Colon (tissue), 2 donors: ENCODE results near the gene DONSON.

Experiments
- FAIRE-seq: peaks from 2 replicates; lab custom pipeline; 2012; peaks lifted over from hg19 to GRCh38; lab: Jason Lieb, UNC
- donor health status: control.
- donor health status: control.

Gene DONSON

DNA sequence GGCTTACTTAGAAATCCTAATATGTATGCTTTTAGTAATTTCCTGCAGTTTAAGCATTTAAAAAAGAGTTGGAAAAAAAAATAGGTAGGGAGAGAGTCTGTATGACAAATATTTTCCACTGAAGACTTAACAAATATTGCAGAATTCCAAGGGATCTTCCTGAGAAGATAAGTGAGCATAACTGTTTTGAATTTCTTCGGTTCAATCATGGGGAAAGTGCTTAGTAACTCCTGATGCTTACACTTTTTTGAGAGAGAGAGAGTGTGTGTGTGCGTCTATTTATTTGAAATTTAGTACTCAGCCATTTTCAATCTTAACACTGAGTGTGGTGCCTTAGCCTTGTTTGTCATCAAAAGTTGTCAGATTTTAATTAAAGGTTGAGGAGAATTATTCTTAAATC lies 27.1 kb downstream of the DONSON start:
- FAIRE-seq: no peak

DNA sequence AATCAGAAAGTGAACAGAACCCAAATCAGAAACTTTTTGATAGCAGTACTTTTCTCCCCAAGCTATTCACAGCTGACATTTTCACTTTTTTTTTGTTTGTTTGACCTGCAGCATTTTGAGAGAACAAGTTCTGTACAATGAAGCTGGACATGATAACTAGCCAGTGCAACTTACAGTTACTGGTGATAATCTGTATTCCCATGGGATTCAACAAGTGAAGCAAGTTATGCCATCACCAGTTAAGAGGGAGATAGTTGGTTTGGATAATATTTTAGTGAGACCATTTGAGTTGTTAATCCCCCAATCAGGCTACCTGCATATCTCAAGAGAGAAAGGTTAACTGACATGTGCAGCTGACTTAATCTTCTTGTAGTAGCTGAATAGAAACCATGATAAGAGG lies 27.5 kb downstream of the DONSON start:
- no peak for FAIRE-seq

DNA sequence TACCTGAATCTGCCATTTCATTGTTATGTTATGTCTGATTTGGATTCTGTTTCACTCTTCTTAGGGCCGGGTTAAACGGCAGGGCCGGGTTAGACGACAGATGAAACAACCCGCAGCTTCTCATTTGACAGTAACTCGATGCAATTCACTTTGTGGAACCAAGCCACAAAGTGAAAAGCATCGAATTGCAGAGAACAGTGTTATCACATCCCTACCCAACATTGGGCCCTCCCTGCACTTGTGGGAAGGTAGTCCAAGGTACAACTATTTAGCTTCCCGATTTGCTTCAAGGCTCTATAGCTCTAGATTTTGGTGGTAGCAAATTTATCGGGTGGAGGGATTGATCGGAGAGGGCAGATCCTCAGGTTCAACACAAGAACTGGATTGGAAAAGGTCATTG lies 28.7 kb downstream of the DONSON start:
- FAIRE-seq: no peak

DNA sequence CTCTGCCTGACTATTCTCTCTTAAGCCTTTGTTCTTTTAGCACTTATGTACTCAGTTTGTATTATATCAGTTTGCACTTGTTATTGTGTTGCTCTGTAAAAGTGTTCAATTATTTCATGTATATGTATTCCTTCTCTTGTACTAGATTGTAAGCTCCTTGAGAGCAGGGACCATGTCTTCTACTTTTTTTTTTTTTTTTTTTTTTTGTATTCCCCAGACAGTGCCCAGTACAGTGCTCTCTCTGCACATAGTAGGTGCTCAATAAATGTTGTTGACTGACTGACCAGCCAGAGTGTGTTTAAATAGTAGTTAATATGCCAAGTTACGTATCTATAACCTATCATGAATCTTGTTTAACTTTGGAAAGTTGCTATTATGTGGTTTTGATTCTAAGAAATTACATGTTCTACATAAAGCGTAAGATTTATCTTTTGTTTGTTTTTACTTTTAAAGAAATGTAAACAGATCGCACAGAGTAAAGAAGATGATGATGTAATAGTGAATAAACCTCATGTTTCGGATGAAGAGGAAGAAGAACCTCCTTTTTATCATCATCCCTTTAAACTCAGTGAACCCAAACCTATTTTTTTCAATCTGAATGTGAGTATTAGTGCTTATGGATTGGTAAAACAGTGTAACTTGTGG lies 29.6 kb downstream of the DONSON start:
- no peak for FAIRE-seq

DNA sequence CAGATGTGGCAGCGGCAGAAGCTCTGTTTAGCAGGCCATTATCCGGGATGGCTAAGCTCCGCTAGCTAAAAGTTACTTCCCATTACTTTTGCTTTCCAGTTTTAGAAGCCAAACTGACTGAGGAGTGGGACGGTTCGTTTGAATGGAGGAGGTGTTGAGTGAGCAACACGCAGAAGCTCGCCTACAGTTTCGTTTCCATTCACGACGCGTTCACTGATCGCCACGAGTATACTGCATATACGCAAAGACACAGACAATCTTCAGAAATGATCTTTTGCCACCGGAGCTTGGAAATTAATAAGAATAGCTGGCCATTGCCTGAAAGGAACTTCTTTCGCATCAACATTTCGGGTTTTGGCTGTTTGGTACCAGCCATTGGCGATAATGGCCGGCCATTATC lies 31.0 kb downstream of the DONSON start:
- FAIRE-seq: no peak

DNA sequence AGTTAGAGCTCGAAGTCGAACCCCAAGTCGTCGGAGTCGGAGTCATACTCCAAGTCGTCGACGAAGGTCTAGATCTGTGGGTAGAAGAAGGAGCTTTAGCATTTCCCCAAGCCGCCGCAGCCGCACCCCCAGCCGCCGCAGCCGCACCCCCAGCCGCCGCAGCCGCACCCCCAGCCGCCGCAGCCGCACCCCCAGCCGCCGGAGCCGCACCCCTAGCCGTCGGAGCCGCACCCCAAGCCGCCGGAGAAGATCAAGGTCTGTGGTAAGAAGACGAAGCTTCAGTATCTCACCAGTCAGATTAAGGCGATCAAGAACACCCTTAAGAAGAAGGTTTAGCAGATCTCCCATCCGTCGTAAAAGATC lies 33.5 kb downstream of the DONSON start:
- no peak for FAIRE-seq

DNA sequence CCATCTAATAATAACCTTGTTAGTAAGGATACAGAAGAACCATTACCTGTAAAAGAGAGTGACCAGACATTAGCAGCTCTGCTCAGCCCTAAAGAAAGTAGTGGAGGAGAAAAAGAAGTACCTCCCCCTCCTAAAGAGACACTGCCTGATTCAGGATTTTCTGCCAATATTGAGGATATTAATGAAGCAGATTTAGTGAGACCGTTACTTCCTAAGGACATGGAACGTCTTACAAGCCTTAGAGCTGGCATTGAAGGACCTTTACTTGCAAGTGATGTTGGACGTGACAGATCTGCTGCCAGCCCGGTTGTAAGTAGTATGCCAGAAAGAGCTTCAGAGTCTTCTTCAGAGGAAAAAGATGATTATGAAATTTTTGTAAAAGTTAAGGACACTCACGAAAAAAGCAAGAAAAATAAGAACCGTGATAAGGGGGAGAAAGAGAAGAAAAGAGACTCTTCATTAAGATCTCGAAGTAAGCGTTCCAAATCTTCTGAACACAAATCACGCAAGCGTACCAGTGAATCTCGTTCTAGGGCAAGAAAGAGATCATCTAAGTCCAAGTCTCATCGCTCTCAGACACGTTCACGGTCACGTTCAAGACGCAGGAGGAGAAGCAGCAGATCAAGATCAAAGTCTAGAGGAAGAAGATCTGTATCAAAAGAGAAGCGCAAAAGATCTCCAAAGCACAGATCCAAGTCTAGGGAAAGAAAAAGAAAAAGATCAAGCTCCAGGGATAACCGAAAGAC lies 34.1 kb downstream of the DONSON start:
- no peak for FAIRE-seq

DNA sequence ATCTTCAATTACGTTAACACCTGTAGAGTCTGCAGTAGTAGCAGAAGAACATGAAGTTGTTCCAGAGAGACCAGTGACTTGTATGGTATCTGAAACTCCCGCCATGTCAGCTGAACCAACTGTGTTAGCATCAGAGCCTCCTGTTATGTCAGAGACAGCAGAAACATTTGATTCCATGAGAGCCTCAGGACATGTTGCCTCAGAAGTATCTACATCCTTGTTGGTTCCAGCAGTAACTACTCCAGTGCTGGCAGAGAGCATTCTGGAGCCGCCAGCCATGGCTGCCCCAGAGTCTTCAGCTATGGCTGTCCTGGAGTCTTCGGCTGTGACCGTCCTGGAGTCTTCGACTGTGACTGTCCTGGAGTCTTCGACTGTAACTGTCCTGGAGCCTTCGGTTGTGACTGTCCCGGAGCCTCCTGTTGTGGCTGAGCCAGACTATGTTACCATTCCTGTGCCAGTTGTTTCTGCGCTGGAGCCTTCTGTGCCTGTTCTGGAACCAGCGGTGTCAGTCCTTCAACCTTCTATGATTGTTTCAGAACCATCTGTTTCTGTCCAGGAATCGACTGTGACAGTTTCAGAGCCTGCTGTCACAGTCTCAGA lies 35.4 kb downstream of the DONSON start:
- FAIRE-seq: no peak

DNA sequence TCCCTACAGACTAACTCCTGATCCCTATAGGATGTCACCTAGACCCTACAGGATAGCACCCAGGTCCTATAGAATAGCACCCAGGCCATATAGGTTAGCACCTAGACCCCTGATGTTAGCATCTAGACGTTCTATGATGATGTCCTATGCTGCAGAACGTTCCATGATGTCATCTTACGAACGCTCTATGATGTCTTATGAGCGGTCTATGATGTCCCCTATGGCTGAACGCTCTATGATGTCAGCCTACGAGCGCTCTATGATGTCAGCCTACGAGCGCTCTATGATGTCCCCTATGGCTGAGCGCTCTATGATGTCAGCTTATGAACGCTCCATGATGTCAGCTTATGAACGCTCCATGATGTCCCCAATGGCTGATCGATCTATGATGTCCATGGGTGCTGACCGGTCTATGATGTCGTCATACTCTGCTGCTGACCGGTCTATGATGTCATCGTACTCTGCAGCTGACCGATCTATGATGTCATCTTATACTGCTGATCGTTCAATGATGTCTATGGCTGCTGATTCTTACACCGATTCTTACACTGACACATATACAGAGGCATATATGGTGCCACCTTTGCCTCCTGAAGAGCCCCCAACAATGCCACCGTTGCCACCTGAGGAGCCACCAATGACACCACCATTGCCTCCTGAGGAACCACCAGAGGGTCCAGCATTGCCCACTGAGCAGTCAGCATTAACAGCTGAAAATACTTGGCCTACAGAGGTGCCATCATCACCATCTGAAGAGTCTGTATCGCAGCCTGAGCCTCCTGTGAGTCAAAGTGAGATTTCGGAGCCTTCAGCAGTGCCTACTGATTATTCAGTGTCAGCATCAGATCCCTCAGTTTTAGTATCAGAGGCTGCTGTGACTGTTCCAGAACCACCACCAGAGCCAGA lies 36.1 kb downstream of the DONSON start:
- FAIRE-seq: no peak

DNA sequence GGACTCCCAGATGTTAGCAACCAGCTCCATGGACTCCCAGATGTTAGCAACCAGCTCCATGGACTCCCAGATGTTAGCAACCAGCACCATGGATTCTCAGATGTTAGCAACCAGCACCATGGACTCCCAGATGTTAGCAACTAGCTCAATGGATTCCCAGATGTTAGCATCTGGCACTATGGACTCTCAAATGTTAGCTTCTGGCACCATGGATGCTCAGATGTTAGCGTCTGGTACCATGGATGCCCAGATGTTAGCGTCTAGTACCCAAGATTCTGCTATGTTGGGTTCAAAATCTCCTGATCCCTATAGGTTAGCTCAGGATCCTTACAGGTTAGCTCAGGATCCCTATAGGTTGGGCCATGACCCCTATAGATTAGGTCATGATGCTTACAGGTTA lies 36.8 kb downstream of the DONSON start:
- no peak for FAIRE-seq

DNA sequence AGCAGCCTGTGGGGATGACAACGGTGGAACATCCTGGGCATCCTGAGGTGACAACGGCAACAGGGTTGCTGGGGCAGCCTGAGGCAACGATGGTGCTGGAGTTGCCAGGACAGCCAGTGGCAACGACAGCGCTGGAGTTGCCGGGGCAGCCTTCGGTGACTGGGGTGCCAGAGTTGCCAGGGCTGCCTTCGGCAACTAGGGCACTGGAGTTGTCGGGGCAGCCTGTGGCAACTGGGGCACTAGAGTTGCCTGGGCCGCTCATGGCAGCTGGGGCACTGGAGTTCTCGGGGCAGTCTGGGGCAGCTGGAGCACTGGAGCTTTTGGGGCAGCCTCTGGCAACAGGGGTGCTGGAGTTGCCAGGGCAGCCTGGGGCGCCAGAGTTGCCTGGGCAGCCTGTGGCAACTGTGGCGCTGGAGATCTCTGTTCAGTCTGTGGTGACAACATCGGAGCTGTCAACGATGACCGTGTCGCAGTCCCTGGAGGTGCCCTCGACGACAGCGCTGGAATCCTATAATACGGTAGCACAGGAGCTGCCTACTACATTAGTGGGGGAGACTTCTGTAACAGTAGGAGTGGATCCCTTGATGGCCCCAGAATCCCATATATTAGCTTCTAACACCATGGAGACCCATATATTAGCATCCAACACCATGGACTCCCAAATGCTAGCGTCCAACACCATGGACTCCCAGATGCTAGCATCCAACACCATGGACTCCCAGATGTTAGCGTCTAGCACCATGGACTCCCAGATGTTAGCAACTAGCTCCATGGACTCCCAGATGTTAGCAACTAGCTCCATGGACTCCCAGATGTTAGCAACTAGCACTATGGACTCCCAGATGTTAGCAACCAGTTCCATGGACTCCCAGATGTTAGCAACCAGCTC lies 37.5 kb downstream of the DONSON start:
- no peak for FAIRE-seq

DNA sequence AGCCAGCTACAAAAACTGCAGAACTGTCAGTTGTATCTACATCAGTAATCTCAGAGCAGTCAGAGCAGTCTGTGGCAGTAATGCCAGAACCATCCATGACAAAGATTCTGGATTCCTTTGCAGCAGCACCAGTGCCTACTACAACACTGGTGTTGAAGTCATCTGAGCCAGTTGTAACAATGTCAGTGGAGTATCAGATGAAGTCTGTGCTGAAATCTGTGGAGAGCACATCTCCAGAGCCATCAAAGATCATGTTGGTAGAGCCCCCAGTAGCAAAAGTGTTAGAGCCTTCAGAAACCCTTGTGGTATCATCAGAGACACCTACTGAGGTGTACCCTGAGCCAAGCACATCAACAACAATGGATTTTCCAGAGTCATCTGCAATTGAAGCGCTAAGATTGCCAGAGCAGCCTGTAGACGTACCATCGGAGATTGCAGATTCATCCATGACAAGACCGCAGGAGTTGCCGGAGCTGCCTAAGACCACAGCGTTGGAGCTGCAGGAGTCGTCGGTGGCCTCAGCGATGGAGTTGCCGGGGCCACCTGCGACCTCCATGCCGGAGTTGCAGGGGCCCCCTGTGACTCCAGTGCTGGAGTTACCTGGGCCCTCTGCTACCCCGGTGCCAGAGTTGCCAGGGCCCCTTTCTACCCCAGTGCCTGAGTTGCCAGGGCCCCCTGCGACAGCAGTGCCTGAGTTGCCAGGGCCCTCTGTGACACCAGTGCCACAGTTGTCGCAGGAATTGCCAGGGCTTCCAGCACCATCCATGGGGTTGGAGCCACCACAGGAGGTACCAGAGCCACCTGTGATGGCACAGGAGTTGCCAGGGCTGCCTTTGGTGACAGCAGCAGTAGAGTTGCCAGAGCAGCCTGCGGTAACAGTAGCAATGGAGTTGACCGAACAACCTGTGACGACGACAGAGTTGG lies 38.4 kb downstream of the DONSON start:
- no peak for FAIRE-seq

DNA sequence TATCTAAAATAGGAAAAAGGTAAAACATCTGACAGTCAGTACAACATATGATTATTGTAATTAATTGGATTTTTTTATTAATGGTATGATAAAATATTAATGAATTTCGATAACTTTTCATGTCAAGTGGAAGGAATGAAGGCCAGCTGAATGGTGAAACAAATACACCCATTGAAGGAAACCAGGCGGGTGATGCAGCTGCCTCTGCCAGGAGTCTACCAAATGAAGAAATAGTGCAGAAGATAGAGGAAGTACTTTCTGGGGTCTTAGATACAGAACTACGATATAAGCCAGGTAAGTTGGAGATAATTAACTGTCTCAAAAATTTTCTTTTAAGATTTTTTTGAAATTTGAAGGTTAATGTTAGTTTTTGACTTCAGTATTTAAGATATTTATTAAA lies 42.4 kb downstream of the DONSON start:
- FAIRE-seq: no peak

DNA sequence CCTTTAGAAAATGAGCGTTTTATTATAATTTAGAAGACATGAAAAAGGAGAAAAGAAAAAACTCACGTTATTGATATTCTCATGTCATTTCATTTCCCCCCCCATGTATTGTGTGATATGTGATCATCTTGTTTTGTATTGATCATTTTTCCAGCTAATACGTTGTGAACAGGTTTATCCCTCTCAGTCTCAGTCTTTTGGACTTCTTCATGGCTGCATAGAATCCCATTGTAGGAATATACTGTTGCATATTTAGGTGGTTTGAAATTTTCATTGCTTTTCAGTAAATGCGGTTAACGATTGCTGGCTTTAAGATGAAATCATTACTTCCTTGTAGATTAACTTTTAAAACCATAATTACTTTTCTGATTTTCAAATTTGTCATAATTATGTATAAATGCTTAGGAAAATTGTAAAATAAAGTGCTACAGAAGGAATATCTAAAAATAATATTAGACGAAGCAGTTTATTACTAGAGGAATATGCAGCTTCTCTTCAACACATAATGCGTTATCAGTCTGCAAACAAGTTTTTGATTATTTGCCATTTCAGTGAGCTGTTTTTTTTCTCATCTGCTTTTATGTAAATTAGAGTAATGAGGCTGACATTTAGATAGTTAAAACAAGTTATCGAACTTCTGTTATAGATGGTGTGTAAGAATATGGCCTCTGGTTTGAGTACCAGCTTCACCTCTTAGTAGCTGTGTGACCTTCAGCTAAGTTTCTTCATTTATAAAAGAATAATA lies 43.9 kb downstream of the DONSON start:
- FAIRE-seq: no peak

DNA sequence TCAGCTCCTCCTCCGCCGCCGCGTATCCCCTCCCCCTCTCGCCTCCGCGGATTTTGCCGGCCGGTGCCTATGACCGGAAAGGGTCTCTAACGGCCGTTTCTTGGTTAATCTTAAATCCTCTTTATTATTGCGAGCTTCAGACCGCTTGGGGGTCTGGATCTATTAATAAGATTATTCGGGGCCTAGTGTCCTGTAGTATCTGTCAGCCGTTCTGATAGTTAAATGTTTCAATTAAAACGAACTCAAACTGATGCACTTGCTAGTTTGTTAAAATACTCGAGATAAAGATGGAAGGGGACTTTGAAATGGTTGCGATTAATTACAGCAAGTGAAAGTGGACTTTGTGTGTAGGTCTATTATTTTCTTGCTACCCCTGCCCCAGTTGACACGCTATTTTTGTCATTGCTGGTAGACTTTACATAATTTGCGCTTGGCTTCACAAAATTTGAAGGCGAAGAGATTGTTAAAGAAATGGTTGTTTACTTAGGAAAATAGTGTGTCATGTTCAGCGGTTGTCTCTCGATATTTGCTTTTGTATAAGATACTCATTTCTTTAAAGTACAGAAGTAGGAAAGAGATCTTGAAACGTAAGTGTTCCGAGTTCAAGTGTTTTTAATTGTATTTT lies 44.9 kb downstream of the DONSON start:
- FAIRE-seq: no peak

DNA sequence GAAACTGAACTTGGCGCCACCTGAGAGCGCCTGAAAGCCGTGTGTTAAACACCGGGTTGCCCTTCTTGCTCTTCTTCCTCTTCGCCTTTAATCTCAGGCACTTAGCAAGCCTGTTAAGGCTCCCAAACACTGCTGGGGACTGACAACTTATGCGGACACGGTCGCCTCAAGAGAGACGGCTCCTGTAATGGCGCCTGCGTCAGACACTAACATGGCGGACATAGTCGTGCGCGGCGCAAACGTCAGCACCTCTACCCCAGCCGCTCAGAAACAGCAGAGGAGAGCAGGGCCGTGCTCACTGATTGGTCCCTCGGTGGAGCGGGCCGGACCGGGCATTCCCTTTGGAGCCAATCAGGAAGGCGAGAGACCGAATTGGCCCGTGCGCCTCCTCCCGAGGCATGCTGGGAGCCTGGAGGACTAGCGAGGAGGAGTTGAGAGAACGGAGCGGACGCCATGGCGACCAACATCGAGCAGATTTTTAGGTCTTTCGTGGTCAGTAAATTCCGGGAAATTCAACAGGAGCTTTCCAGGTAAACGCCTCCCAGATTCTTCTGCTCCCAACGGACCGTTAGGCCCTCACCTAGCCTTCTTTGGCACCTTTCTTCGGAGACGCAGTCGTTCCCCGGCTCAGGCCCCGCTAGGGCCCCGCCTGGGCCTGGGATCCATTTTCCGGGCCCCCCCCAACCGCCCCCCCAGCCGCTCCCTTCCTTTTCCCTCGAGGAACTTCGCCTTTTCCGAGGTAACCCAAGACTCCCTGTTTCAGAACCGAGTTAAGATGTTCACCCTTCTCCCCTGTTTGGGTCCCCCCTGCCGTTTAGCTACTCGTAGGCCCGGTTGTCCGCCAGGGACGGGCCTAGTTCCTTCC lies 45.6 kb downstream of the DONSON start, which contains the start of gene SON:
Gene SON, plus strand, starts transcription at position 399 of the 865 bp plus-strand sequence. Its CDS starts 55 bp downstream, at position 454.
- FAIRE-seq: peak; percentile 18

DNA sequence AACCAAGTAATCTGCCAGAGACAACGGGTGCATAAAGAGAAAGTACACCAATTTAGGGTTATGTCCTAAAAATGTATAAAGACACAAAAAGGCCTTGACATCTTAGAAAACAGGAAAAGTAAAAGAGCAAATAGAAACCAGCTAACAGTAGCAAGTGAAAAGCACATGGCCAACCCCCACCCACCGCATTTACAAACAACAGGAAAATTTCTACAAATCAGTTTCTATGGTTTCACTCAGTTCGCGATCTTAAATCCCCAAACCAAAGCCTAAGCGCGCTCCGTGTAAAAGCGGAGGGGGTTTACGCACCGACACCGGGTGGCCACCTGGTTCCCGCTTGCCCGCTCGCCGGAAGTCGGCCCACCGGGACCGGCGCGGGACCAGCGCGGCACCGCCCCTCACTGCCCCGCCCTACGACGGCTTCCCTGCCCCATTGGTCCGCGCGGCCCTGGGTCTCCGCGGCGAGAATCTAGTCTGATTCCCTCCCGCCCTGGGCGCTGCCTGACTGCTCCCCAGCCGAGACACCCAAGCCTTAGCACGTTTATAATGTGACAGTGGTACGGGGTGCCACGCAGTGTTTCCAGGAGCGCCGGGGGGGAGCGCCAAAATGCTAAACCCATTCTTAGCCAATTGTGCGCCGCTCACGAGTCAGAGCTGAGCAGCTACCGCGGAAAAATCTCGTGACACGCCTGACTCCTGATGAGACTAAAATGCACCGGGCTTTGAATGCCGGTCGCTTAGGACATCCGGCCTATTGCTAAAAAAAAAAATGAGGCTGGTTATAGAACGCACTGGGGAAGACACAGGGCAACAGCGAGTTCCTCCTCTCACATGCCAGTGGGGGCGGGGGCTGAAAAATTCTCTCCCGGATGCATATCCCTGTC lies 46.5 kb downstream of the DONSON start, which contains the start of gene GART:
Gene GART, minus strand, starts transcription at position 362 of the 884 bp plus-strand sequence. CDS start 2,802 bp downstream, outside the sequence.
- no peak for FAIRE-seq
